Astrocyte of the cerebellum (primary cell): ENCODE data around the gene PARVG.

ENCODE experiments used
- DNase-seq: peaks from one replicate; pipeline ENCODE4 v3.0.0-alpha.2; 2011; ENCODE audit warnings: low read depth
- H3K4me3 ChIP-seq: 2 replicates; pipeline ENCODE4 v1.5.1; 2011; ENCODE audit warnings: mild to moderate bottlenecking, low read depth, low read length, moderate library complexity
- CTCF ChIP-seq: IDR thresholded peaks from 2 replicates; pipeline ENCODE4 v1.5.1; 2012; ENCODE audit warnings: low read length, low read depth, moderate library complexity, mild to moderate bottlenecking; ENCODE audit errors: missing control alignments
- in situ Hi-C: cut with HindIII; loops from 2 replicates; pipeline ENCODE4 v1.10.0; 2017; ENCODE audit warnings: low sequenced_read_pairs

The PARVG gene

GRCh38 chr22:44206330-44206645 is 25.6 kb downstream of the PARVG start:
- no peak for DNase-seq
- in situ Hi-C loops: no loop called here
- H3K4me3 ChIP-seq: no peak overlapping the region
- TF ChIP-seq CTCF: no peak

- H3K4me3 ChIP-seq: no peak overlapping the region
- in situ Hi-C loops: no loop called here
- no peak for DNase-seq
- no peak for TF ChIP-seq CTCF
Observed at GRCh38 chr22:44206696-44207095, 26.0 kb downstream of the PARVG start.

- H3K4me3 ChIP-seq: no peak overlapping the region
- in situ Hi-C loops: no loop called here
Observed at GRCh38 chr22:44207173-44207980, 26.7 kb downstream of the PARVG start.

GRCh38 chr22:44207981-44208317 is 27.2 kb downstream of the PARVG start:
- TF ChIP-seq CTCF: no peak
- no peak for DNase-seq
- H3K4me3 ChIP-seq: no peak overlapping the region
- in situ Hi-C loops: no loop called here

More at GRCh38 chr22:44207173-44207980, 26.7 kb downstream of the PARVG start:
- DNase-seq: no peak
- no peak for TF ChIP-seq CTCF

- H3K4me3 ChIP-seq: no peak overlapping the region
- in situ Hi-C loops: no loop called here
- TF ChIP-seq CTCF: no peak
- DNase-seq: no peak
Observed at GRCh38 chr22:44209343-44209742, 28.6 kb downstream of the PARVG start.

- TF ChIP-seq CTCF: no peak
- H3K4me3 ChIP-seq: no peak overlapping the region
- in situ Hi-C loops: no loop called here
- peak; percentile 58 for DNase-seq
Observed at GRCh38 chr22:44210722-44211121, 30.0 kb downstream of the PARVG start.
